Cortex of kidney (tissue), 1 donor: Measurements from ENCODE around the gene ARSG.
"Not testable (repeated sequence)": the region's sequence is repeated elsewhere in the genome, so short reads cannot be mapped to it uniquely, and the experiment has no call there.

Experiments used
- DNase-seq: peaks from one replicate; lab custom pipeline; 2025; lab: John Stamatoyannopoulos, UW

The ARSG gene

DNA sequence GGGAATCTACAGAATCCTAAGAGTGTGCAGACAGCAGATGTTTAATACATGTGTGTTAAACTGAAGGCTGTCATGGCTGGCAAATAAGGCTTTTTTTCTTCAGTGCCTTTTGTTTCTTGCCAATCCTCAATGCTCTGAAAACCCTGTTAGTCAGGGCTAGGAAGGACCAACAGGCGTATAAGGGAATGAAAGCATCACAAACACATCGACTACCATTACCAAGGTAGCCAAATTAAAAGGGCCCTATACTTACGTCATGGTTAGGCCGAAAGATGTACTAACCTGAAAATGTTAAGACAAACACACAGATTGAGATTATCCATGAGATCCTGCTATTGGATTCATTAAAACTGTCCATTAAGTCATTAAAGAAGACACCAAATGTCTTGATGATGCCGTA is 13.5 kb upstream of the ARSG start:
- DNase-seq: no peak

DNA sequence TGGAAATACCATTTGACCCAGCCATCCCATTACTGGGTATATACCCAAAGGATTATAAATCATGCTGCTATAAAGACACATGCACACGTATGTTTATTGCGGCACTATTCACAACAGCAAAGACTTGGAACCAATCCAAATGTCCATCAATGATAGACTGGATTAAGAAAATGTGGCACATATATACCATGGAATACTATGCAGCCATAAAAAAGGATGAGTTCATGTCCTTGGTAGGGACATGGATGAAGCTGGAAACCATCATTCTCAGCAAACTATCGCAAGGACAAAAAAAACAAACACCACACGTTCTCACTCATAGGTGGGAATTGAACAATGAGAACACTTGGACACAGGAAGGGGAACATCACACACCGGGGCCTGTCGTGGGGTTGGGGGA is 9.3 kb upstream of the ARSG start:
- DNase-seq: not testable (repeated sequence)

DNA sequence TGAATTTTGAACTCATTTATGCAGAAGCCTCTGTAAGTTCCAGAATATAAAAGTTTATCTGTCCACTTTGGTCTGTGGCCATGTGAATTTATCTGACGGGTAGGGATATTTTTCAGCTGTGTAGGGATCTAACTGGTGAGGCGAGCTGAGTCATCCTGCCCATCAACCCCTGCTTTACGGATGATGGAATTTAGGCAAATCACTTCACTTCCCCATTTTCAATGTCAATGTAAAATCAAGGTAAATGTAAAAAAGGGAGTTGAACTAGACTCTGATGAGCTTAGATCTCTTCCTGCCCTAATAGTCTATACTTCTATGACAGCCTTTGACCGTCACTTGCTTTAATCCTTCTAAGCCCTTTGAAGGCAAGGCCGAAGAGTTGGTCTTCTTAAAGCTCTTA is 2.9 kb upstream of the ARSG start:
- DNase-seq: no peak

DNA sequence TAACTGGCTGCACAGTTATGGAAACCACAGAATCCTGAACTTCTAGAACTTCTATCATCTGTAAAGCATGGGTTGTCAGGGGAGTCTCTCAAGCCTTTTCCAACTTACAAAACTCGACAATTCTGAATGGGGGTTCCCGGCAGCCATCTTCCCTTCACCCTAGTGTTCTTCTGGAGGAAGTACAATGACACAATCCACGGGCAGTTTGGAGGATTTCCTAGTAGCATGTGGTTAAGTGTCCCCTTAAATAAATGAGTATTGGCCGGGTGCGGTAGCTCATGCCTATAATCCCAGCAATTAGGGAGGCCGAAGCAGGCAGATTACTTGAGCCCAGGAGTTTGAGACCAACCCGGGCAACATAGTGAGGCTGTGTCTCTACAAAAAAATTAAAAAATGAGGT is 2.5 kb upstream of the ARSG start:
- no peak for DNase-seq

DNA sequence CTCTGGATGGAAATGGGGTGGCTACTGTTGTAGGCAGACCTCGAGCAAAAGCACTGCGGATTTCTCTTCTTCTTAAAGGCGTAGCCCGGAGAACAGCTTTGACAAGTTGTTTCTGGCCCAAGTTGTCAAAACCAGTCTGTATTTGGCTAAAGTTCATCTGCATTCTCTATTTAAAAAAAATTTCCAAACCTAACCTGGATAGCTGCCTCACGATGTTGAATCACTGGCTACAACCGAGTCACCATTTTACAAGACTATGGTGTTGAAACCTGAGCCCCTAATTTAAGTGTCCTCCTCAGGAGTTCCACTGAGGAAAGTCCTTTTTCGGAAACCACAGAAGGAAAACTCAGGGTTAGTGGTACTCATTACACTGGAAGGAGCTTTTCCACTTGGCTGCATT is 1.8 kb upstream of the ARSG start:
- DNase-seq: no peak

DNA sequence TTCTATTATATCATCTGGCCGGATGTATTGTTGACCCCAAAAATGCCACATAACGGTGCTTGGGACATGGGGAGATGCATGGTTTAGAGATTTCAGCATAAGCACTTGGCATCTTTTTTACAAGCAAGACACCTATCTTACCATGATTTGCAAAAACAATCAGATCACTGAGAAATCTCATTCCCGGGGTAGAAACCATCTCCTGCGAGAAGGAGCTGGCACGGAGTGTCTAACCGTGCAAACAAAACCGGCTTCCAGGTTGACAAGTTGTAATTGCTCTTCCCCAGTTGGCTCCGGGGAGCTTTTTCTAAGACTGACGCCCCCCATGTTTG is 1.4 kb upstream of the ARSG start:
- DNase-seq: no peak

DNA sequence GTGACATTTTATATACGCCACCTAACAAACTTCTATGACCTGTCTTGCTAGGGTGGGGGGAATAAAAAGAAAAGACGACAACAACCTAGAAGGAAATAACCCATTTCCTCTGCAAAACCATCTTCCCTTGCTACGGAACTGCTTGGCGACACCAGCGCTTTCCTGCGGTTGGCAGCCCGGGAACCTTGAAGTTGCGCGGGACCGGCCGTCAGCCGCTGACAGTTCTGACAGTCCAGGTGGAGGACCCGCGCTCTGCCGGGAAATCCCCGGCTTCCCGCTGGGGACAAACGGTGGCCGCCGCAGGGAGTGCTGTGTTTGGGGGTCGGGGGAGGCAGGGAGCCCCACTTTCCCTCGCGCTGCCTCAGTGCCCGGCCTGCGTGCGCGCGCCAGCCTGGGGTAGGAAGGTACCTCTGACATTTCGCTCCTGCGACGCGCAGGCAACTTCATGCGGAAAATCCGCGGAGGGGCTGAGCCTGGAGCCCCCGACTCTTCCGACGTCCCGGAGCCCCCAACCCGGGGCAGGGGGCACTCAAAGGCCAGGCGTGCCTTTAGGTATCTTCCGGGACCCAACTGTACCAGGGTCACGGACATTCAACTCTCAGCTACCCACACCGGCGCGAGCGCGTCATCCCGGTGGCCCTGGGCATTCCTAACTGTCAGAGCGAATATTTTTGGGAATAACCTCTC is 884 bp upstream of the ARSG start:
- no peak for DNase-seq

DNA sequence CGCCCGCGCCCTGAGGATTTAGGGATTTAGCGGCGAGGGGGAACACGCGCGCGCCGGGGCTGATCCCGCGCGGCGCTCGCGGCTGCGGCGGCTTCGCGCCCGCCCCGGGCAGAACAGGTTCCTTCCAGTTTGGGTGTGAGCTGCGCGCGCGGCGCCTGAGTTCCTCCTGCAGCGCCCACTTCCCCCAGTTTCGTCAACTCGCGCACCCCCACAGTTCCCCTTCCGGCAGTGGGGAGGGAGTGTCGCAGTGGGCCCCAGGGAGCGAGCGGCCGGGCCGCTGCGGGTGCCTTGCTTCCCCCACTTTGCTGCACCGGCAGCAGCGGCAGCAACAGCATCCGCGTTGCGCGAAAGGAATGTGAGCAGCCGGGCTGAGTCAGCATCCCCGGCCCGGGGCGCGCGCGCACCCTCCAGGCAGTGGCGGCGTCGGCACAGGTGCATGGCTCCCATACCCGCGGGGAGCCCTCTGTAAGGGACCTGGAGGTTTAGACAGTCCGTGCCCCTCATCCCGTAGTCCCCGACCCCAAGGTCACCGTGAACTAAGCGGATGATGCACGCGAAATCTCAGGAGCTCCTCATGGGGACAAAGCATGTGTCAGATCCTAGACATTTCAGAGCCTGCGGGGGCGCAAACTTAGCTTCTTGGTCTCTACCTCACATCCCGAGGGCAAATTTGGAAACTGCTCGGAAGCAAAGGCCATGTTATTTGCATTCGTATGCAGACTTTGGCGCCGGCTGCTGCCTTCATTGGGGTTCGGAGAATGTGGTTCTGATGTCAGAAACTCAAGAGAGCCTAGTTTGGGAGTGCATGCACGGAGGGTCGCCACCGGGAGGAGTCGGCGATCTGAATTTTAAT is 767 bp downstream of the ARSG start:
- DNase-seq: no peak

DNA sequence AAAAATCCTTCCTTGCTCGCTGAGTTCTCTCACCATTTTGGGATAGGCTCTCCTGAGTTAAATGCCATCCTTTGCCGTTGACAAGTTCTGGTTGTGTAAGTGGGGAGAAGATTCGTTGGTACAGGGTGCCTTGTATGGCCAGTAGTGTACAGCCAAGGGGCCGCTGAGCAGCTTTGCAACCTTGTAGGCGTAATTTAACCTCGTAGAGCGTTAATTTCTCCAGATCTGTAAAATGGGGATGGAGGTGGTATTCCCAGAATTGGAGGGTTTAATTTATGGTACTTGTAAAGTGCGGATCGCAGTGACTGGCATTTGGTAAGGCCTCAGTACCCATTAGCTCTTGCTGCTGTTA is 1.4 kb downstream of the ARSG start:
- DNase-seq: no peak

DNA sequence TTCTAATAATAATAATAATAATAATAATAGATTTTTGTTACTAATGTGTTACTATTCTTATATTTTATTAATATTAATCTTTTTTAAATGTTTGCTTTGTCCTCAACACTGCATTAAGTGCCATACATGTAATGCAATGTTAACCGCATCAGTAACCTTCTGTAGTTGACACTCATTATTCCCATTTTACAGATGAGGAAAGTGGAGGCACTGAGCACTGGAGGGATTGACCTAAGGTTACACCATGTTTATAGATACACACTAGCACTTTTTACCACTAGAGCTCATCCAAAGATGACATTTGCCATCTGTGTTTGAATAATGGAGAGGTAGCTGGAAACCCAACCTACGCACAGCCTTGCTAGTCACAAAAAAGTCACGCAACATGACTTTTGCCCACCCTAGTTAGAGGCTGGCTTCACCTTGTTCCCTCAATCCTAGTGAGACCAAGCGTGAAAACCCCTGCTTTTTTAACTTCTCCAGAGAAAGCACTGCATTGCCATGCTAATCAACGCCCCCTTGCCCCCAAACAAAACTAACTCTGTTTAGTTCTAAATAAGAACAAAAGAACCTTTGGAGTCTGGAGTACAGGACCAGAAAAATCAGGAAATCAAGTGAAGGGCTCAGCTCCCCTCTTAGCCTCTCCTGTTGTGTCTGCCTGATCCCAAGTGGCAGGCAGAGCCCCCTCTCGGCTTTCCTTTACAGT is 2.3 kb downstream of the ARSG start:
- DNase-seq: no peak

DNA sequence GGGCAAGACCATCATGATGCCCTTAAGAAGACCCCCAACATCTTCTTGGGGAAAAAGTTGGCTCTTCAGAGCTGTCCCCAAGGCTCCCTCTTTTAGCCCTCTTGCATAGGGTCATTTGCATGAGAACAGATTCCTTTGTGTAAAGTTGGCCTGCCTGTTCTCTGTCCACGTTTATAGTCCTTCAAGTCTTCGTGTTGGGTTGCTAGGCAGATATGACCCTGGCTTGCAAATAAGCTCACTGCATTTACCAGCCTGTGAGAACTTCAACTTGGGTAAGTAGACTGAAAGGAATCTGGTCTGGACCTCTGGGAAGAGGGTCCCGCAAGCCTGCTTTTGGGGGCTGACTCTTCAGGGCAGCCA is 2.9 kb downstream of the ARSG start:
- DNase-seq: no peak

DNA sequence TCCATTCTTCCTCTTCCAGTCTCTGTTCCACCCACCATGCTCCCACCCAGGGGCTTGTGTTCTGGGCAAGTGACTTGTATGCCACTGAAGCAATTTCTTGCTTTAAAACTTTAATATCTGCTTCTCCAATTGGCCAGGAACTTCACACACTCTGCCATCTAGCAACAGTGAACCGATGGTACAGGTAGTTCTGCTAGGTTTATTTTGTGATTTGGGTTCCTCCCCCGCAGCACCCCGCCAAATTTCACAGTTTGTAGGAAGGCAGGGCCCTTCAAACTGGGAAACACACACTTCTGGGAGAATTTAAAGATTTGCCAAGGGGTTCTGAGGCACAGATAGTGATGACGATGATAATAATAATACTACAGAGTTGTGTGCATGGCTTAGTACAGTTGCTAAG is 3.3 kb downstream of the ARSG start:
- DNase-seq: no peak

DNA sequence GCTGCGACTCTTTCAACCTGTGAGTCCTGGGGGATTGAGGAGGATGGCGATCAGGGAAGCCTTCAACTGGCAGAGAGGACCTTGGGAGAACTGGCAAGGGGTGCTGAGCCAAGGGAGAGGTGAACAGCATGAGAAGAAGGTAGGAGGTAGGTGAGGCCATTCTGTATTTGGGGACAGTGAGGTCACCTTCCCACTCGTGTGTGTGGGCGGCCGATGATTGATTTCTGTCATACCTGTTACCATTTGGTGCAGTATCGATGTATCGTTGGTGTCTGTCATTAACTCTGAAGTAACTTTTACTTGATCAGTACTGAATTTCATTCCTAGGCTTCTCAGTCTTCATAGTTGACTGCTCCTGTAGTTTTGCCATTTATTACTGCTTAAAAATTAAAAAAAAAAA is 3.8 kb downstream of the ARSG start:
- no peak for DNase-seq

DNA sequence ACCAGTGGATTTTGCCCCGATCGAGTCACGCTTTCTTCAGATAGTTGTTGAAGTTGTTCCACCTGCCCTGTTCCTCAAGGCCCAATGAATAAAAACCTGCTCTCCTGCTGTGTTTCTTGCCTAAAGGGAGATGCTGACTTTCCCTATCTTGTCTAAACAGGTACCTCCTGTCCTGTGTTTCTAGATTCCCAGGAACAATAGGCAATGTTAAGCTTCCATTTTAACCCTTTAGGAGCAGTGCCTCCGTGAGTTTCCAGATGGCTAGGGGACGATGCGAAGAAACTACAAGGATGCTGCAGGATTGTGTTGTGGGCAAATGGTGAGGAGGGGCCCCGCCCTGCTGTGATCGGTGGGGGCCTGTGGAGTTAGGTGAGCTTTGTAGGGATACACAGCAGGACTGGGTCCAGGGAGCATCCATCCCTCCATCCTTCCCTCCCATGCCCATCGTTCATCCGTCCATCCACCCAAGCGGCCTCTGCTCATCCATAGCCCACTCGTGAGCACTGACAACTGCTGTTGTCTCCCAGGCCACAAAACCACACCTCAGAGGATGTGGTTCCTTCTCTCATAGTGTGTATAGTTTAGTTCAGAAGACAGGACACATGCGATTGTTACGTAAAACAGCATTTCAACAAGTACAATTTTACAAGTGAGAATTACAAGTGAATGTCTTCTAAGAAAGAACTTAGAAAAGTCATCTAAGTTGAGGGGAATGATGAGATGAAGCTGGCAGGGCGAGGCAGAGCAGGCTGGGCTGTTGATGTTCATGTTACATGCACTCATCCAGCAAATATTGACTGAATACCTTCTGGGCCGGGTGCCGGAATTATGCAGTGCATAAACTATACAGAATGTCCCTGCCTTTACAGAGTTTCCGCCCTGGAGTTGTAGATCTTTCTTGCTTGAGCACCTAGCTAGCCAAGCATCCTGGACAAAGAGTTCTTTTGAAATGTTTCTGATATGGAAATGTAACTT is 5.2 kb downstream of the ARSG start:
- DNase-seq: no peak

DNA sequence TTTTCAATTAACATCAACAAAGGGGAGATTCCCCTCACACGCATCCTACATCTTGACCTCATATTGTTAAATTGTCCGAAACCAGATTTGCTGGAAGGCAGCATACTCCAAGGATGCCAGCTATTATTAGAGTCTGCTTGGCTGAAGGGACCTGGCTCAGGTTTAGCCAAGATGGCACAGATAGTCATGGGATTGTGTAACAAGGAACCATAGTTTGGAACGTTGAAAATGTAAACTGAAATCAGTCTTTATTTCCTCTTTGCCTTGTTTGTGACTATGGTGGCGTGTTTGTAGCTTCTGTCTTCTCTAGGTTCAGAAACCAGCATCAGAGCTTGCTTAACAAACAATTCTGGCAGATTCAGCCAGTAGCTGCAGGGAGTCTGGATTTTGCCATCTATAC is 5.9 kb downstream of the ARSG start:
- no peak for DNase-seq

DNA sequence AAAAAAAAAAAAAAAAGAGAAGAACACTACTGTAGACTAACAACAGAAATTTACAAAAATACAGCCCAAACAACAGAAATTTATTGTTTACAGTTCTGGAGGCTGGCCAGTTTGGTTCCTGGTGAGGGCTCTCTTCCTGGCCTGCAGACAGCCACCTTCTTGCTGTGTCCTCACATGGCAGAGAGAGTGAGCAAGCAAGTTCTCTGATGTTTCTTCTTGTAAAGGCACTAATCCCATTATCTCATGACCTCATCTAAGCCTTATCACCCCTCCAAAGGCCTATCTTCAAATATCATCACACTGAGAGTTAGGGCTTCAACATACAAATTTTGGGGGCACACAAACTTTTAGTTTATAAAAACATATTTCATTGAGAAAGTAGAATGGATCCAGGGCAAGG is 7.3 kb downstream of the ARSG start:
- DNase-seq: no peak

DNA sequence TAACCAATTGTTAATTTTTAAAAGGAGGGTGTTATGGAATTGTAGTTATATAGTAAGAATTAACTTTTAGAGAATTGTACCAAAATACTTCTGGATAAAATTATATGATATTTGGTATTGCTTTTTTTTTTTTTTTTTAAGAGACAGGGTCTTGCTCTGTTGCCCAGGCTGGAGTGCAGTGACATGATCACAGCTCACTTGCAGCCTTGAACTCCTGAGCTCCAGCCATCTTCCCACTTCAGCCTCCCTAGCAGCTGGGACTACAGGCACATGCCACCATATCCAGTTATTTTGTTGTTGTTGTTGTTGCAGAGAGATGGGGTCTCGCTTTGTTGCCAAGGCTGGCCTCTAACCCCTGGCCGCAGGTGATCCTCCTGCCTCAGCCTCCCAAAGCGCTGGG is 8.5 kb downstream of the ARSG start:
- DNase-seq: no peak

DNA sequence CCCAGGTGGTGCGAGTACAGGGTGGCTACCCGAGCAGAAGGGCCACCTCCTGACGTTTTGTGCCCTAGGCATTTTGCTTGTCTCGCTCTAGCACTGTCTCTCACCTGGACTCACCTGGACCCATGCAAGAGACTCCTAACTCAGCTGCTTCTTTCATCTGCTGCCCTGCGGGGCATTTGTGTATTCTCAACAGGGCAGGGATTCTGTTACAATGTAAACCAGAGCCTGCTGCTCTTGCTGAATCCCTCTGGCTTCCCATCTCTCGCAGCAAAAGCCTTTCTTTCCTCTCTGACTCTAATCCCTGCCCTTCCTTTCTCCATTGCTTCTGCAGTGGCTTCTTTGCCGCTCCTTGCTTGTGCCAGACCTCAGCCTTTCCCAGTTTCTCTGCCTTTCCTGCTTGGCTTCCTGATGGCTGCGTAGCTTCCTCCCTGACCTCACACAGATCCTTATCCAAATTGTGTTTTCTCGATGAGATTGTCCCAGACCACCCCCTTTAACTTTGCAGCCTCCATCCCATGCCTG is 10.2 kb downstream of the ARSG start:
- no peak for DNase-seq

DNA sequence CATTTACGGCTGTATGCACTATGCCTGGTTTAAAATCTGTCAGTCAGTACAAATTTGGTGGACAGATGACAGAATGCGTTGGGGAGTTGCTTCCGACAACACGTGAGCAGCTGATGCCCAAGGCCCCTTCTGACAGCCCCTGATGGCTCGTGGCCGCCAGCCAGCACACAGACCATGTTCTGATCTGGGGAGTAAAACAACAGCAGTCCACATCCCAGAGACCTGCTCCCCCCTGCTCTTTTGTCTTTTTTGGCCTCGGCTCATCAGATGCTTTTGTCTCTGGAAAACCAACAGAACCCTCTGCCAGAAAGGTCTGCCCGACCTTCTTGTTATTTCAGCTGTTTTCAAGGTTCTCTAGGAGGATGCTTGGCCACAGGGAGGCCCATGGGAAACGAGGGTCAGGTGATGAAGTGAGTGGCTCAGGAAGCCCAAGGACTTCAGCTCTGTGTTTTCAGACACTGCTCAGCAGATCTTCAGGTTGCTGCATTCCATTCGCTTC is 10.8 kb downstream of the ARSG start:
- no peak for DNase-seq

DNA sequence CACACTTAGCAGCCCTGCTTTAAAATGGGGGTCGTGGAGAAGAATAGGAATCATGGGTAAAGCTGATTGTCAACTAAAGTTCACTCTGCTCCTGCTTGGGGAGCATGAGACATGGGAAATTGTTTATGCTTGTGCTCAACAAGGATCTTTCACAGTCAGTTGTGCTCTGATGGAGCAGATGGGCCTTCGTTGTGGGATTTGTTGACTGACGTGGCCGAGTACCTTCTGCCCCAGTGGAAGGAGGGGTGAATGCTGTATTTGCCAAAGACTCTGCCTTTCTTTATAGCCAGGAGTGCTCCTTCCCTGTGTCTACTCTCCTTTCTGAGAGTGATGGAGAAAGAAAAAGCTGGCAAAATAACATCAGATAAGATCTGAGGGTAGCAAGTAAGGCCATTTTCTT is 11.4 kb downstream of the ARSG start:
- no peak for DNase-seq

DNA sequence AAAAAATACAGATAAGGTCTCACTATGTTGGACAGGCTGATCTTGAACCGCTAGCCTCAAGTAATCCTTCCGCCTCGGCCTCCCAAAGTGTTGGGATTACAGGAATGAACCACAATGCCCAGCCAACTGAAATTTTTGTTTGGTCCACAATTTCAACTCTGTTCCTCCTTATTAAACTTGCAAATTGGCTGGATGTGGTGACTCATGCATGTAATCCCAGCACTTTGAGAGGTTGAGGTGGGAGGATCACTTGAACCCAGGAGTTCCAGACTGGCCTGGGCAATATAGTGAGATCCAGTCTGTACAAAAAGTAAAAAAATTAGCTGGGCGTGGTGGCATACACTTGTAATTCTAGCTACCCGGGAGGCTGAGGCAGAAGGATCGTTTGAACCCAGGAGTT is 13.4 kb downstream of the ARSG start:
- DNase-seq: no peak

DNA sequence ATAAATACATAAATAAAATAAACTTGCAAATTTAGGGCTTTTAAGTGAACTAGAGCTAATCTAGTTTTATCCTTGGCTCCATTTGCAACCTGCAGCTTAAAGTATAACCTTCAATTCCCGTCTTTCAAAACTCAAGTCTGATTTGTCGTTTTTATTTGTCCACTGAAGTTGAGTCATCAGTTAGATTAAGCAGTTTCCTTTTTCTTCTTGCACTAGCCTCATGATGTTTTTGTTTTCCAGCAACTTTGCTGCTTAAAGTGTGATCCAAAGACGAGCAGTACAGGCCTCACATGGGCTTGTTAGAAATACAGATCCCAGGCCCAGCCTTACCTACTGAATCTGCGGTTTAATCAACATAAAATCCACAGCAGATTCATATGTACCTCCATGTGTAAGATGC is 13.8 kb downstream of the ARSG start:
- no peak for DNase-seq
